H1 (cell line): Measurements from ENCODE around the gene ZNF619. TPM values are rescaled to one million over a fixed set of nuclear protein-coding genes. Genes with fewer than 3 reads are reported as not detected.

ENCODE experiments used
- CTCF ChIA-PET: fragments of 300-600 bp; sonication (Branson Sonifier 250); formaldehyde crosslinking; loops from one replicate; lab custom pipeline; 2021; ENCODE audit not compliant: partially characterized antibody; lab: Charles Lee
- POLR2A ChIA-PET: fragments of 300-600 bp; sonication (Branson Sonifier 250); formaldehyde crosslinking; loops from one replicate; lab custom pipeline; 2021; ENCODE audit warnings: inconsistent platforms; ENCODE audit not compliant: partially characterized antibody; lab: Charles Lee
- DNase-seq, 2 experiments: peaks; one replicate each; pipeline versions ENCODE4 v3.0.0 to v3.0.0-alpha.2; 2010 to 2022; ENCODE audit warnings: low spot score in 2 of 2, low read depth in 1 of 2, mixed read lengths in 1 of 2
- FAIRE-seq: peaks from 2 replicates; lab custom pipeline; 2011; peaks lifted over from hg19 to GRCh38; lab: Jason Lieb, UNC
- H2AFZ ChIP-seq: 2 replicates; pipeline ENCODE4 v1.8.1; 2012; ENCODE audit warnings: low read length, inconsistent platforms
- H2AK5ac ChIP-seq: 2 replicates; pipeline ENCODE4 v1.6.1; 2013; ENCODE audit warnings: low read depth, low read length
- H2BK120ac ChIP-seq: replicated peaks from 2 replicates; pipeline ENCODE3; 2013; ENCODE audit warnings: low read depth, low read length, inconsistent platforms
- H2BK12ac ChIP-seq: 2 replicates; pipeline ENCODE4 v1.6.1; 2013; ENCODE audit warnings: low read depth, low read length
- H2BK15ac ChIP-seq: 2 replicates; pipeline ENCODE4 v1.6.1; 2013; ENCODE audit warnings: low read length
- H2BK20ac ChIP-seq: 2 replicates; pipeline ENCODE4 v1.6.1; 2013; ENCODE audit warnings: low read length
- H2BK5ac ChIP-seq: 2 replicates; pipeline ENCODE4 v1.6.1; 2013; ENCODE audit warnings: low read depth, low read length
- H3K14ac ChIP-seq: 2 replicates; pipeline ENCODE4 v1.6.1; 2013; ENCODE audit warnings: inconsistent platforms; ENCODE audit not compliant: insufficient read length
- H3K18ac ChIP-seq: 2 replicates; pipeline ENCODE4 v1.6.1; 2013; ENCODE audit warnings: low read length; ENCODE audit errors: extremely low read depth
- H3K23ac ChIP-seq: 2 replicates; pipeline ENCODE4 v1.6.1; 2013; ENCODE audit warnings: inconsistent platforms; ENCODE audit not compliant: insufficient read length
- H3K23me2 ChIP-seq: 2 replicates; pipeline ENCODE4 v1.6.1; 2013; ENCODE audit warnings: low read depth, low read length
- H3K27ac ChIP-seq: 2 replicates; pipeline ENCODE4 v1.6.1; 2011; ENCODE audit warnings: low read depth, low read length, inconsistent platforms
- H3K27me3 ChIP-seq, 4 experiments: replicated peaks in 1 of 4; 1 replicate in 1 of 4; 2 replicates in 3 of 4; pipeline versions ENCODE4 v1.6.1 to v1.8.1; 2011 to 2013; ENCODE audit warnings: low read length in 3 of 4, mild to moderate bottlenecking in 3 of 4, inconsistent platforms in 2 of 4, mixed read lengths in 2 of 4, moderate library complexity in 1 of 4; ENCODE audit not compliant: control insufficient read depth in 3 of 4, insufficient read depth in 3 of 4; ENCODE audit errors: extremely low read depth in 1 of 4
- H3K36me3 ChIP-seq, 4 experiments: 2 replicates each; pipeline versions ENCODE4 v1.6.1 to v1.8.1; 2011 to 2013; ENCODE audit warnings: mild to moderate bottlenecking in 4 of 4, low read length in 3 of 4, moderate library complexity in 2 of 4, control low read depth in 1 of 4, inconsistent platforms in 1 of 4; ENCODE audit not compliant: insufficient read depth in 4 of 4, control insufficient read depth in 2 of 4
- H3K4ac ChIP-seq: replicated peaks from 2 replicates; pipeline ENCODE3; 2013; ENCODE audit warnings: low read length, low read depth, mixed read lengths, inconsistent platforms; ENCODE audit not compliant: insufficient read length
- H3K4me1 ChIP-seq, 4 experiments: replicated peaks in 1 of 4; 1 replicate in 1 of 4; 2 replicates in 3 of 4; pipeline versions ENCODE4 v1.6.1 to v1.8.1; 2011 to 2013; ENCODE audit warnings: low read length in 3 of 4, inconsistent platforms in 2 of 4, mixed read lengths in 1 of 4; ENCODE audit not compliant: insufficient read depth in 4 of 4, control insufficient read depth in 3 of 4
- H3K4me2 ChIP-seq, 2 experiments: 2 replicates each; pipeline versions ENCODE4 v1.6.1 to v1.8.1; 2011 to 2013; ENCODE audit warnings: low read depth in 2 of 2, low read length in 2 of 2, control low read depth in 1 of 2, inconsistent platforms in 1 of 2, mild to moderate bottlenecking in 1 of 2; ENCODE audit not compliant: insufficient read depth in 1 of 2
- H3K4me3 ChIP-seq, 4 experiments: fragments of 200-600, 300-600 bp in 1 of 4; sonication (generic), shearing (Covaris generic), sonication (Bioruptor Twin) in 1 of 4; 2 replicates each; pipeline versions ENCODE4 v1.5.1 to v1.8.1; 2011 to 2016; ENCODE audit warnings: low read length in 4 of 4, low read depth in 3 of 4, control low read depth in 2 of 4, inconsistent platforms in 2 of 4, mild to moderate bottlenecking in 2 of 4, mixed read lengths in 1 of 4, moderate library complexity in 1 of 4; ENCODE audit not compliant: insufficient read depth in 2 of 4; ENCODE audit errors: extremely low read depth in 1 of 4
- H3K56ac ChIP-seq: replicated peaks from 2 replicates; pipeline ENCODE3; 2013; ENCODE audit warnings: low read depth, mild to moderate bottlenecking, mixed read lengths, low read length, inconsistent platforms; ENCODE audit not compliant: insufficient read length
- H3K79me1 ChIP-seq: 2 replicates; pipeline ENCODE4 v1.6.1; 2013; ENCODE audit warnings: low read depth, low read length, control low read depth
- H3K79me2 ChIP-seq, 2 experiments: 2 replicates each; pipeline versions ENCODE4 v1.6.1 to v1.8.1; 2012 to 2013; ENCODE audit warnings: low read length in 2 of 2, mild to moderate bottlenecking in 2 of 2, inconsistent platforms in 1 of 2; ENCODE audit not compliant: insufficient read depth in 2 of 2, control insufficient read depth in 1 of 2
- H3K9ac ChIP-seq, 4 experiments: replicated peaks in 1 of 4; 1 replicate in 1 of 4; 2 replicates in 3 of 4; pipeline versions ENCODE4 v1.6.1 to v1.8.1; 2011 to 2013; ENCODE audit warnings: low read depth in 3 of 4, low read length in 3 of 4, control low read depth in 2 of 4, mild to moderate bottlenecking in 2 of 4, moderate library complexity in 2 of 4, inconsistent platforms in 1 of 4; ENCODE audit errors: extremely low read depth in 1 of 4
- H3K9me3 ChIP-seq, 2 experiments: 2 replicates each; pipeline versions ENCODE4 v1.6.1 to v1.8.1; 2012 to 2013; ENCODE audit warnings: mild to moderate bottlenecking in 2 of 2, moderate library complexity in 2 of 2, control low read depth in 1 of 2, inconsistent platforms in 1 of 2, low read depth in 1 of 2, low read length in 1 of 2, mixed read lengths in 1 of 2; ENCODE audit not compliant: insufficient read depth in 2 of 2
- H4K20me1 ChIP-seq, 2 experiments: replicated peaks in 1 of 2; 2 replicates each; pipeline versions ENCODE3 to v1.8.1; 2011 to 2013; ENCODE audit warnings: inconsistent platforms in 2 of 2, low read length in 2 of 2, mild to moderate bottlenecking in 1 of 2; ENCODE audit not compliant: insufficient read depth in 2 of 2, control insufficient read depth in 1 of 2
- H4K5ac ChIP-seq: 2 replicates; pipeline ENCODE4 v1.6.1; 2013; ENCODE audit warnings: low read length, low read depth, mixed read lengths, inconsistent platforms; ENCODE audit not compliant: insufficient read length
- H4K8ac ChIP-seq: 2 replicates; pipeline ENCODE4 v1.8.0; 2013; ENCODE audit warnings: mild to moderate bottlenecking, moderate library complexity, low read length, inconsistent platforms; ENCODE audit not compliant: insufficient read depth; ENCODE audit errors: extremely low read depth
- H4K91ac ChIP-seq: replicated peaks from 2 replicates; pipeline ENCODE3; 2013; ENCODE audit warnings: low read length, mixed read lengths, inconsistent platforms; ENCODE audit not compliant: insufficient read length
- CEBPB ChIP-seq: IDR thresholded peaks from 2 replicates; pipeline ENCODE4 v1.6.1; 2012; ENCODE audit warnings: low read depth, low read length
- CTBP2 ChIP-seq: IDR thresholded peaks from 2 replicates; pipeline ENCODE4 v1.7.0; 2011; ENCODE audit warnings: borderline replicate concordance, mild to moderate bottlenecking, moderate library complexity, mixed read lengths, low read length; ENCODE audit not compliant: insufficient read depth, insufficient read length
- EP300 ChIP-seq, 2 experiments: IDR thresholded peaks; 1 replicate in 1 of 2; 2 replicates in 1 of 2; pipeline ENCODE4 v1.6.1; 2011 to 2012; ENCODE audit warnings: low read depth in 2 of 2, low read length in 2 of 2, mild to moderate bottlenecking in 2 of 2, borderline replicate concordance in 1 of 2, inconsistent platforms in 1 of 2, moderate library complexity in 1 of 2
- EZH2 ChIP-seq: fragments of 200-600 bp; sonication (generic); IDR thresholded peaks from 2 replicates; pipeline ENCODE4 v1.7.1; 2012; ENCODE audit warnings: low read depth, mild to moderate bottlenecking, moderate library complexity, low read length, inconsistent platforms; ENCODE audit not compliant: severe bottlenecking
- POU5F1 ChIP-seq: IDR thresholded peaks from 2 replicates; pipeline ENCODE4 v1.6.1; 2011; ENCODE audit warnings: low read depth, mild to moderate bottlenecking, low read length, moderate library complexity
- RAD21 ChIP-seq, 2 experiments: IDR thresholded peaks in 1 of 2; conservative IDR thresholded peaks in 1 of 2; 2 replicates each; pipeline ENCODE4 v1.6.1; 2011; ENCODE audit warnings: low read depth in 2 of 2, low read length in 2 of 2, improper control_type of control experiment in 1 of 2, inconsistent platforms in 1 of 2, mild to moderate bottlenecking in 1 of 2, moderate library complexity in 1 of 2
- SIN3A ChIP-seq, 2 experiments: IDR thresholded peaks in 1 of 2; conservative IDR thresholded peaks in 1 of 2; 2 replicates each; pipeline ENCODE4 v1.6.1; 2011 to 2012; ENCODE audit warnings: low read length in 2 of 2, improper control_type of control experiment in 1 of 2, low read depth in 1 of 2, mild to moderate bottlenecking in 1 of 2
- SP1 ChIP-seq: IDR thresholded peaks from 2 replicates; pipeline ENCODE4 v1.6.1; 2011; ENCODE audit warnings: low read depth, low read length
- TCF12 ChIP-seq: IDR thresholded peaks from 2 replicates; pipeline ENCODE4 v1.6.1; 2011; ENCODE audit warnings: low read depth, mild to moderate bottlenecking, low read length
- ZNF274 ChIP-seq: IDR thresholded peaks from 2 replicates; pipeline ENCODE4 v1.7.0; 2012; ENCODE audit warnings: low read length, borderline replicate concordance; ENCODE audit errors: extremely low read depth
- WGBS, 2 experiments: shearing (Covaris generic) in 1 of 2; methylation state at CpG; one replicate each; pipeline versions ENCODE4 v1.1.6 to v1.1.7; 2013 to 2015; ENCODE audit warnings: low lambda C conversion rate in 2 of 2, mixed read lengths in 2 of 2, inconsistent platforms in 1 of 2, low coverage in 1 of 2, missing lambda C conversion rate in 1 of 2; ENCODE audit not compliant: insufficient replicate concordance in 2 of 2, insufficient coverage in 1 of 2, insufficient read length in 1 of 2; ENCODE audit errors: extremely low coverage in 1 of 2, missing lambda C conversion rate in 1 of 2; 5-methylcytosine and 5-hydroxymethylcytosine counted together
- polyA plus RNA-seq, 7 experiments: library from polyadenylated mRNA; depleted of rRNA in 3 of 7; stranded (reverse) in 5 of 7; unstranded in 2 of 7; fragments of >200 nt in 5 of 7; fragments of 200-250 nt in 2 of 7; gene quantifications; 1 replicate in 5 of 7; 2 replicates in 1 of 7; 4 replicates in 1 of 7; pipeline versions ENCODE4 v1.2.1 to v1.2.3, GENCODE V29; 2011 to 2013; ENCODE audit warnings: missing spikeins in 2 of 7, mixed read lengths in 2 of 7
- total RNA-seq: library from RNA; stranded (reverse); fragmentation: NEBNext Ultra II Directional; extraction: Animal tissue kit (Norgen Biotek cat#: 25700); gene quantifications from 2 replicates; pipeline ENCODE4 v1.2.1, GENCODE V29; 2021
- TF ChIP-seq, protein P1 (sequence below): IDR thresholded peaks from 2 replicates; pipeline ENCODE4 v1.6.1; 2012; ENCODE audit warnings: inconsistent platforms

Gene ZNF619
- total and polyA plus RNA-seq, 2 of the 8 experiments (the other 6 are each of a cell fraction or from before 2014, with no cell fraction given): 2.3 to 8.2 TPM

GRCh38 chr3:40455328-40455727, 21.6 kb upstream of the ZNF619 start:
- Histone ChIP-seq H2BK20ac (no peak overlapping the region), H3K36me3 (peaks cover 9 to 26% (median 19%) of the 10 kb centered on the region in 4 experiments), H2BK12ac (no peak overlapping the region), H3K4ac (no peak overlapping the region), H4K5ac (no peak overlapping the region), H2BK15ac (no peak overlapping the region), H3K14ac (no peak overlapping the region), H3K79me2 (peaks cover 6 to 28% of the 10 kb centered on the region in 2 experiments), H3K4me3 (no peak overlapping the region), H3K4me2 (no peak overlapping the region), H3K9me3 (no peaks in the 10 kb centered on the region), H3K27ac (no peak overlapping the region), H2BK5ac (no peak overlapping the region), H3K4me1 (peaks cover 0 to 6% (median 4%) of the 10 kb centered on the region in 4 experiments; a peak in 5 of 7 replicates), H3K23ac (no peak overlapping the region), H3K27me3 (no peaks in the 10 kb centered on the region), H3K18ac (no peak overlapping the region), H3K56ac (no peak overlapping the region), H3K23me2 (peaks cover 10% of the 10 kb centered on the region), H4K20me1 (peaks cover 4 to 6% of the 10 kb centered on the region in 2 experiments), H2AK5ac (no peak overlapping the region), H2BK120ac (no peak overlapping the region), H4K91ac (no peak overlapping the region), H2AFZ (no peak overlapping the region), H3K79me1 (peaks cover 4% of the 10 kb centered on the region; the same call in 1 of the 2 replicates), H4K8ac (no peak overlapping the region), H3K9ac (no peak overlapping the region)
- CTCF ChIA-PET: no interaction called here
- FAIRE-seq: no peak
- POLR2A ChIA-PET: interaction anchor here (5.7 kb wide), 1 partner anchor 9 kb away, joined by 50 read pairs; no protein-coding TSS in a partner anchor
- no peak for DNase-seq
- 96% methylated on average over 4 of the region's 4 CpGs; no CpG with 5 or more reads in 1 of the 2 experiments for WGBS, 2 experiments
- no peak for TF ChIP-seq ZNF274
- TF ChIP-seq EP300 (IDR thresholded peaks at IDR 0.05; ENCODE audit: borderline replicate concordance in 1 of 2, low read depth in 2 of 2, low read length in 2 of 2): no peak
- TF ChIP-seq POU5F1: no peak
- no peak for TF ChIP-seq RAD21 (IDR thresholded peaks at IDR 0.05 in 1 of 2, conservative IDR thresholded peaks at IDR 0.05 in 1 of 2; ENCODE audit: low read depth in 2 of 2, low read length in 2 of 2)
- TF ChIP-seq SIN3A (conservative IDR thresholded peaks at IDR 0.05 in 1 of 2, IDR thresholded peaks at IDR 0.05 in 1 of 2; ENCODE audit: low read depth in 1 of 2, low read length in 2 of 2): no peak
- TF ChIP-seq SP1: no peak
- TF ChIP-seq CTBP2: no peak
- TF ChIP-seq CEBPB: no peak
- TF ChIP-seq, protein P1, sequence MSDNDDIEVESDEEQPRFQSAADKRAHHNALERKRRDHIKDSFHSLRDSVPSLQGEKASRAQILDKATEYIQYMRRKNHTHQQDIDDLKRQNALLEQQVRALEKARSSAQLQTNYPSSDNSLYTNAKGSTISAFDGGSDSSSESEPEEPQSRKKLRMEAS: no peak
- TF ChIP-seq EZH2: no peak
- TF ChIP-seq TCF12: no peak
